Measurements from ENCODE around the gene KCNQ2.

DNA sequence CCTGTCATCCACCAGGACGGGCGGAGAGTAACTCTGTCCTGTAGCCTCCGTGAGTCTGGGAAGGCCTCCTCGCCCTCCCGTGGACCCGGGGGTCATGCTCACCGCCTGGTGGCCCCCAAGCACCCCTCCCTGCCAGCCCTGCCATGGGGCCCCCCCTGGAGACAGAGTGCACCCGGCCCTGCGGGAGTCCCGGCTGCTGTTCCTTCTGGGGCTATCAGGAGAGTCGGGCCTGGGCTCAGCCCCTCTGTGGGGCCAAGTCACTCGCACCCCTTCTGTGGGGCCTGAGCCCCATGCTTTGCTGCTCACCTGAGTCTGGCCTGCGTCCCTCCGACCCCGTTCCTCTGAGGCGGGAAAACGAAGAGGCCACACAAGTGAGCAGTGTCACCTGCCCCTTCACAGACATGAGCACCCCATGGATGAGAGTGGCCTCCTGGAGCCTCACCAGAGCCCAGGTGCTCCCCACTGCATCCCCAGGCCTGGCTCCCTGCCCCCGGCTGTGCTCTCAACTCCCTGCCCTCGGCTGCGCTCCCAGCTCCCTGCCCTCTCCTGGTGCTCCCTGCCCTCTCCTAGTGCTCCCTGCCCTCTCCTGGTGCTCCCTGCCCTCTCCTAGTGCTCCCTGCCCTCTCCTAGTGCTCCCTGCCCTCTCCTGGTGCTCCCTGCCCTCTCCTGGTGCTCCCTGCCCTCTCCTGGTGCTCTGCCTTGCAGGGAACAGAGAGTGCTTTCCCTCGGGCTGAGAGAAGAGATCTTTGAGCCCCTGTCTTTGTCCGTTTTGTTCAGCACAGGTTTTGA, 106.7 kb downstream of the KCNQ2 start:
- TF ChIP-seq POLR2A (IDR thresholded peaks at IDR 0.05): no peak
- TF ChIP-seq, protein P1, sequence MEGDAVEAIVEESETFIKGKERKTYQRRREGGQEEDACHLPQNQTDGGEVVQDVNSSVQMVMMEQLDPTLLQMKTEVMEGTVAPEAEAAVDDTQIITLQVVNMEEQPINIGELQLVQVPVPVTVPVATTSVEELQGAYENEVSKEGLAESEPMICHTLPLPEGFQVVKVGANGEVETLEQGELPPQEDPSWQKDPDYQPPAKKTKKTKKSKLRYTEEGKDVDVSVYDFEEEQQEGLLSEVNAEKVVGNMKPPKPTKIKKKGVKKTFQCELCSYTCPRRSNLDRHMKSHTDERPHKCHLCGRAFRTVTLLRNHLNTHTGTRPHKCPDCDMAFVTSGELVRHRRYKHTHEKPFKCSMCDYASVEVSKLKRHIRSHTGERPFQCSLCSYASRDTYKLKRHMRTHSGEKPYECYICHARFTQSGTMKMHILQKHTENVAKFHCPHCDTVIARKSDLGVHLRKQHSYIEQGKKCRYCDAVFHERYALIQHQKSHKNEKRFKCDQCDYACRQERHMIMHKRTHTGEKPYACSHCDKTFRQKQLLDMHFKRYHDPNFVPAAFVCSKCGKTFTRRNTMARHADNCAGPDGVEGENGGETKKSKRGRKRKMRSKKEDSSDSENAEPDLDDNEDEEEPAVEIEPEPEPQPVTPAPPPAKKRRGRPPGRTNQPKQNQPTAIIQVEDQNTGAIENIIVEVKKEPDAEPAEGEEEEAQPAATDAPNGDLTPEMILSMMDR (IDR thresholded peaks at IDR 0.05): no peak

Data from testis (tissue), 2 donors.